ENCODE measurements around the gene RBM5. TPM values are rescaled to one million over a fixed set of nuclear protein-coding genes. Genes with fewer than 3 reads are reported as not detected.

The RBM5 gene
- total and polyA plus RNA-seq, 2 experiments from 2014 or later, result 44.9 to 111 TPM

DNA sequence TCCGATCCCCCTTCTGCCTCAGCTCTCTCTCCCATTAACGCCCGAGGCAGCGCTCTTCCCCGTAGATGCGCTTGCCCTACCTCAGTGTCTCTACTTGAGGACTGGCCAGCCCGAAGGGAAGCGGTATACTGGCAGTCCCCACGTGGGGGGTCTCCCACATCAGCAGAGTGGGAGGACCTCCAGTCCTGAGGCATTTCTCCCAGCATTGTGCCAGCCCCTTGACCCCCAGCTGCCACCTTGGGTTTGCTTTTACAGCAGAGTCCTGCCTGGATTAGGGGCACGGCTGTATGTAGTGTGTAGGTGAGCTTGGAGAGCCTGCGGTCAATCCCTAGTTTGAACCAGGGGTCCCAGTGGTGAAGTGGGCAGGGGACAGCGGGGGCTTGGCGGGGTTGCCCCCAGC is 67.2 kb downstream of the RBM5 start:
- Histone ChIP-seq H3K4me3 (peak overlapping the region; percentile 91), H3K79me2 (replicated peaks; ENCODE audit: insufficient read depth) (peaks cover 32% of the 10 kb centered on the region), H3K36me3 (ENCODE audit: insufficient read depth) (no peaks in the 10 kb centered on the region), H3F3A (replicated peaks; ENCODE audit: low read depth) (peaks cover 9% of the 10 kb centered on the region; the same call in 1 of the 2 replicates), H3K9me2 (ENCODE audit: insufficient read depth) (no peaks in the 10 kb centered on the region; the same call in 1 of the 2 replicates), H4K20me1 (replicated peaks; ENCODE audit: insufficient read depth) (peaks cover 7% of the 10 kb centered on the region; the same call in 1 of the 2 replicates), H3K4me2 (peak overlapping the region; percentile 99), H3K27ac (ENCODE audit: low read depth) (no peak overlapping the region), H3K4me1 (ENCODE audit: insufficient read depth) (peaks cover 43% of the 10 kb centered on the region), H3K27me3 (ENCODE audit: insufficient read depth) (peaks cover 21% of the 10 kb centered on the region), H2AFZ (0 out of 2 replicates have a peak overlapping the region, but pooled peaks have one; percentile 28)
- ATAC-seq (peak; percentile 1; the same call in 2 of the 3 replicates), DNase-seq (ENCODE audit: low spot score) (peak; percentile 39)
- H3K27ac Mint-ChIP-seq, result no peak overlapping the region
- peaks cover 30% of the 10 kb centered on the region for H3K27me3 Mint-ChIP-seq (ENCODE audit: insufficient read depth, low read depth, poor library complexity)
- H3K9me3 Mint-ChIP-seq, result no peaks in the 10 kb centered on the region
- H3K4me1 Mint-ChIP-seq, result peaks cover 66% of the 10 kb centered on the region
- peak overlapping the region; percentile 89 for H3K4me3 Mint-ChIP-seq
- no peak for TF ChIP-seq NANOG (IDR thresholded peaks at IDR 0.05; ENCODE audit: borderline replicate concordance)
- H3K36me3 Mint-ChIP-seq (ENCODE audit: low read depth), result peaks cover 13% of the 10 kb centered on the region; the same call in 1 of the 3 replicates

- Histone ChIP-seq H3K4me2 (peak overlapping the region; percentile 99), H3K79me2 (replicated peaks; ENCODE audit: insufficient read depth) (peaks cover 32% of the 10 kb centered on the region), H3F3A (replicated peaks; ENCODE audit: low read depth) (peaks cover 9% of the 10 kb centered on the region; the same call in 1 of the 2 replicates), H4K20me1 (replicated peaks; ENCODE audit: insufficient read depth) (peaks cover 7% of the 10 kb centered on the region; the same call in 1 of the 2 replicates), H3K9me2 (ENCODE audit: insufficient read depth) (no peaks in the 10 kb centered on the region; the same call in 1 of the 2 replicates), H3K4me3 (peak overlapping the region; percentile 91), H3K36me3 (ENCODE audit: insufficient read depth) (peaks cover 7% of the 10 kb centered on the region; the same call in 1 of the 2 replicates), H3K27ac (ENCODE audit: low read depth) (peak overlapping the region; percentile 55; the same call in 1 of the 2 replicates), H2AFZ (no peak overlapping the region; the same call in 1 of the 2 replicates), H3K27me3 (ENCODE audit: insufficient read depth) (peaks cover 21% of the 10 kb centered on the region), H3K4me1 (ENCODE audit: insufficient read depth) (peaks cover 33% of the 10 kb centered on the region)
- Mint-ChIP-seq H3K36me3 (ENCODE audit: low read depth) (peaks cover 20% of the 10 kb centered on the region; the same call in 2 of the 3 replicates), H3K27me3 (ENCODE audit: insufficient read depth, low read depth, poor library complexity) (peaks cover 25% of the 10 kb centered on the region), H3K9me3 (no peaks in the 10 kb centered on the region), H3K4me3 (peak overlapping the region; percentile 89), H3K4me1 (peaks cover 57% of the 10 kb centered on the region), H3K27ac (no peak overlapping the region)
- ATAC-seq (peak; percentile 35), DNase-seq (ENCODE audit: low spot score) (peak; percentile 81)
- TF ChIP-seq ETS1 (IDR thresholded peaks at IDR 0.05) (no peak), POLR2AphosphoS5 (IDR thresholded peaks at IDR 0.05; ENCODE audit: low read depth) (peak; percentile 66; the same call in 1 of the 2 replicates), CTCF (conservative IDR thresholded peaks at IDR 0.05; ENCODE audit: low read depth in 2 of 2) (no peak), NANOG (IDR thresholded peaks at IDR 0.05; ENCODE audit: borderline replicate concordance) (no peak)
Observed at GRCh38 chr3:50156549-50157493, 68.1 kb downstream of the RBM5 start.
